ENCODE results near the gene ANO7. TPM values are rescaled to one million over a fixed set of nuclear protein-coding genes. Genes with fewer than 3 reads are reported as not detected.

ANO7 gene
- 0.53 and 2.4 TPM in 2 replicates for total RNA-seq (2014; rRNA removed; shearing (Covaris generic))
- 7.2 and 7.7 TPM in 2 replicates for polyA plus RNA-seq (2015; cell fraction: cytosol; rRNA removed)
- polyA plus RNA-seq (2015; cell fraction: nucleus; rRNA removed) = 3.7 and 5.6 TPM in 2 replicates

GRCh38 chr2:241188361-241189092 is at the start of gene ANO7:
Gene ANO7, plus strand, starts transcription at chr2:241188677. Its CDS starts 1,387 bp downstream, at chr2:241190064.
- no peak for DNase-seq (ENCODE audit: low read depth)

- DNase-seq (ENCODE audit: low read depth) = no peak
Measured at GRCh38 chr2:241139531-241140444, 48.7 kb upstream of the ANO7 start.

- DNase-seq (ENCODE audit: low read depth) = no peak
Measured at GRCh38 chr2:241140445-241140840, 48.0 kb upstream of the ANO7 start.

- no peak for DNase-seq (ENCODE audit: low read depth)
Measured at GRCh38 chr2:241141214-241141770, 47.2 kb upstream of the ANO7 start.

GRCh38 chr2:241142063-241142462 is 46.4 kb upstream of the ANO7 start:
- no peak for DNase-seq (ENCODE audit: low read depth)

GRCh38 chr2:241142593-241142992 is 45.9 kb upstream of the ANO7 start:
- DNase-seq (ENCODE audit: low read depth) = no peak

- no peak for DNase-seq (ENCODE audit: low read depth)
Measured at GRCh38 chr2:241146286-241146685, 42.2 kb upstream of the ANO7 start.

GRCh38 chr2:241147336-241147735 is 41.1 kb upstream of the ANO7 start:
- DNase-seq (ENCODE audit: low read depth) = no peak

- DNase-seq (ENCODE audit: low read depth) = no peak
Measured at GRCh38 chr2:241148239-241148638, 40.2 kb upstream of the ANO7 start.

- DNase-seq (ENCODE audit: low read depth) = peak; percentile 91
Measured at GRCh38 chr2:241148891-241149674, 39.4 kb upstream of the ANO7 start, which contains the start of gene PASK. Gene PASK, minus strand, starts transcription at chr2:241149472. Its CDS starts 6,440 bp downstream, at chr2:241143032.

- no peak for DNase-seq (ENCODE audit: low read depth)
Measured at GRCh38 chr2:241149675-241149924, 38.9 kb upstream of the ANO7 start.

GRCh38 chr2:241149925-241150659 is 38.4 kb upstream of the ANO7 start, which contains the start of gene PPP1R7:
Gene PPP1R7, plus strand, starts transcription at chr2:241150467. Its CDS starts 29 bp downstream, at chr2:241150496.
- DNase-seq (ENCODE audit: low read depth) = peak; percentile 93

- no peak for DNase-seq (ENCODE audit: low read depth)
Measured at GRCh38 chr2:241150660-241151530, 37.6 kb upstream of the ANO7 start.

GRCh38 chr2:241151934-241152660 is 36.4 kb upstream of the ANO7 start:
- DNase-seq (ENCODE audit: low read depth) = no peak

- DNase-seq (ENCODE audit: low read depth) = peak; percentile 81
Measured at GRCh38 chr2:241153616-241154015, 34.9 kb upstream of the ANO7 start.

GRCh38 chr2:241154915-241155314 is 33.6 kb upstream of the ANO7 start:
- DNase-seq (ENCODE audit: low read depth) = no peak

- no peak for DNase-seq (ENCODE audit: low read depth)
Measured at GRCh38 chr2:241155936-241156335, 32.5 kb upstream of the ANO7 start.

GRCh38 chr2:241156971-241157441 is 31.5 kb upstream of the ANO7 start:
- DNase-seq (ENCODE audit: low read depth) = no peak
